Adrenal gland (tissue), 12 donors: Measurements from ENCODE around the gene AGRN. TPM values are rescaled to one million over a fixed set of nuclear protein-coding genes. Genes with fewer than 3 reads are reported as not detected.

Source experiments
- DNase-seq, 7 donors: peaks; one replicate each; pipeline ENCODE4 v3.0.0-alpha.2; 2019 to 2020
- H3K27ac ChIP-seq, 5 donors: fragments of 200-600 bp; sonication (generic) in 4 of 5; 1 replicate in 3 of 5; 2 replicates in 2 of 5; pipeline versions ENCODE4 v1.5.1 to v1.8.0; 2016 to 2020; ENCODE audit warnings: mild to moderate bottlenecking in 1 of 5
- H3K27me3 ChIP-seq: fragments of 200-600 bp; 2 replicates; pipeline ENCODE4 v1.8.0; 2021
- H3K36me3 ChIP-seq, 2 donors: fragments of 200-600 bp; replicated peaks in 1 of 2; 1 replicate in 1 of 2; 2 replicates in 1 of 2; pipeline versions ENCODE4 v1.5.1 to v1.8.0; 2018 to 2022
- H3K4me1 ChIP-seq, 2 donors: fragments of 200-600 bp; replicated peaks in 1 of 2; 1 replicate in 1 of 2; 2 replicates in 1 of 2; pipeline versions ENCODE4 v1.5.1 to v1.8.0; 2018 to 2021
- H3K4me3 ChIP-seq, 4 donors: fragments of 200-600 bp; sonication (generic) in 3 of 4; one replicate each; pipeline ENCODE4 v1.5.1; 2016 to 2018
- H3K9me3 ChIP-seq, 3 donors: fragments of 200-600 bp; sonication (generic) in 1 of 3; replicated peaks in 1 of 3; 1 replicate in 2 of 3; 2 replicates in 1 of 3; pipeline versions ENCODE4 v1.5.1 to v1.8.0; 2016 to 2021
- POLR2A ChIP-seq, 2 donors: fragments of 450-650 bp; IDR thresholded peaks; one replicate each; pipeline ENCODE4 v1.6.1; 2017; ENCODE audit warnings: antibody characterized with exemption in 2 of 2, mild to moderate bottlenecking in 2 of 2, moderate library complexity in 1 of 2
- WGBS, 4 donors: extraction: QIAGEN DNeasy Blood & Tissue Kit in 2 of 4; methylation state at CpG; one replicate each; pipeline versions ENCODE4 v1.1.5 to v1.1.7; 2013 to 2017; 5-methylcytosine and 5-hydroxymethylcytosine counted together
- intact Hi-C, 2 donors: fragments of 100-400 bp; cut with DNase I; formaldehyde crosslinking; loops; one replicate each; pipeline versions ENCODE4 v1.14.1 to v1.15.0; 2022 to 2023
- polyA plus RNA-seq, 3 donors: library from polyadenylated mRNA; stranded (reverse); fragments of 200-250 nt in 2 of 3; fragments of 350-450 nt in 1 of 3; fragmentation: Illumina TruSeq in 1 of 3; extraction: RNeasy Lipid Tissue Mini Kit (QIAGEN cat#74804) in 1 of 3; gene quantifications; one replicate each; pipeline ENCODE4 v1.2.3, GENCODE V29; 2013 to 2014
- total RNA-seq, 9 donors: library from RNA; depleted of rRNA in 4 of 9; stranded (reverse); fragments of >200 nt in 4 of 9; fragments of 120-200 nt in 1 of 9; fragmentation: NEBNext Ultra II Directional in 1 of 9; extraction: Animal tissue kit (Norgen Biotek cat#: 25700) in 1 of 9; gene quantifications; one replicate each; pipeline versions ENCODE4 v1.1.0 to v1.2.4, GENCODE V29; 2013 to 2023
- TF ChIP-seq, protein P1 (sequence below), 6 experiments: fragments of 450-650 bp in 4 of 6; fragments of 200-600 bp in 2 of 6; sonication (generic) in 1 of 6; IDR thresholded peaks; 1 replicate in 5 of 6; 2 replicates in 1 of 6; pipeline versions ENCODE4 v1.5.1 to v1.8.0; 2016 to 2021; ENCODE audit warnings: antibody characterized with exemption in 6 of 6, mild to moderate bottlenecking in 2 of 6, moderate library complexity in 1 of 6
- donor health status: healthy with polysubstance abuse.
- donor health status: Bipolar disorder and iron deficiency.
- donor health status: DM: yes; HTN: yes; CAD: no.
- donor health status: DM: no; HTN: no; CAD: no.
- donor health status: DM: no; HTN: no; CAD: no.
- donor health status: DM: yes; HTN: yes; CAD: no.

The AGRN gene
- total and polyA plus RNA-seq, 12 donors: 2.2 to 27.8 (median 11.8) TPM

DNA sequence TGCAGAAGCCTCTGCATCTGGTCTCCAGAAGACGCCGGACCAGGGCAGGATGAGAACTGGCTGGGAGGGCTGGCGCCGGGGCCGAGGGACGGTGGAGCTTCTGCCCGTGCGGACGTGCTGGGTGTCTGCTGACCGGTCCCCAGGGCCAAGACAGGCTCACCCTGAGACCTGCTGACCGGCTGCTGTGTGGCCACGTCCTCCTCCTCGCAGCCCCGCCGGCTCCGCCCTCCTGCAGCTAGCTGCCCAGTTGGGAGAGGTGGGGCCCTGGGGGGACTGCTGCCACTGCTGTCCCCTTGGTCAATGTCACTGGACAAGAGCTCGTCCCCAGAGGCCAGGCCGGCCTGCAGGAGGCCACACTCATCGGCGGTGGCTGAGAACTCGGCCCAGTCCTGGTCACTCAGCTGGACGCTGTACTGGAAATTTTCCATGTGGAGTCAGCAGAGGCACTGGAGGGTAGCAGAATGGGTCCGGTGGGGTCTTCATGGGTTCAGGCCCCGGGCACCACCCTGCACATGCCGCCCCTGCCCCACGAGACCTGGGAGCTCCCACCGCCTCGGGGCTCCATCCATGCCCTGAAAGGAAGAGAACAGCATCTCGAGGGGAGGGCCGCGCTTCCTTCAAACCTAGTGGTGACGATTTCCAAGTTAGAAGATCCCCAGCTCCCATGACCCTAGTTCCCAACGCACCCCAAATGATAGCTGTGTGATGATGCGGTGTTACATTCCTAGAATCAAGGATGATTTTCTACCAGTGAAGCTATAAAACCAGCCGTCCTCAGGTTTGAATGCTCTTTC is 39.1 kb upstream of the AGRN start:
- H3K4me3 ChIP-seq: no peak overlapping the region
- TF ChIP-seq, protein P1, sequence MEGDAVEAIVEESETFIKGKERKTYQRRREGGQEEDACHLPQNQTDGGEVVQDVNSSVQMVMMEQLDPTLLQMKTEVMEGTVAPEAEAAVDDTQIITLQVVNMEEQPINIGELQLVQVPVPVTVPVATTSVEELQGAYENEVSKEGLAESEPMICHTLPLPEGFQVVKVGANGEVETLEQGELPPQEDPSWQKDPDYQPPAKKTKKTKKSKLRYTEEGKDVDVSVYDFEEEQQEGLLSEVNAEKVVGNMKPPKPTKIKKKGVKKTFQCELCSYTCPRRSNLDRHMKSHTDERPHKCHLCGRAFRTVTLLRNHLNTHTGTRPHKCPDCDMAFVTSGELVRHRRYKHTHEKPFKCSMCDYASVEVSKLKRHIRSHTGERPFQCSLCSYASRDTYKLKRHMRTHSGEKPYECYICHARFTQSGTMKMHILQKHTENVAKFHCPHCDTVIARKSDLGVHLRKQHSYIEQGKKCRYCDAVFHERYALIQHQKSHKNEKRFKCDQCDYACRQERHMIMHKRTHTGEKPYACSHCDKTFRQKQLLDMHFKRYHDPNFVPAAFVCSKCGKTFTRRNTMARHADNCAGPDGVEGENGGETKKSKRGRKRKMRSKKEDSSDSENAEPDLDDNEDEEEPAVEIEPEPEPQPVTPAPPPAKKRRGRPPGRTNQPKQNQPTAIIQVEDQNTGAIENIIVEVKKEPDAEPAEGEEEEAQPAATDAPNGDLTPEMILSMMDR (IDR thresholded peaks at IDR 0.05): no peak
- TF ChIP-seq POLR2A (IDR thresholded peaks at IDR 0.05): no peak
- peaks cover 31% of the 10 kb centered on the region for H3K27me3 ChIP-seq
- no peaks in the 10 kb centered on the region for H3K4me1 ChIP-seq
- no peaks in the 10 kb centered on the region for H3K9me3 ChIP-seq
- no peaks in the 10 kb centered on the region for H3K36me3 ChIP-seq
- no peak for DNase-seq
- intact Hi-C loops: loop anchor here in 1 of 2 donors (10.0 kb wide), 1 partner anchor 314 kb away; no protein-coding TSS in a partner anchor
- WGBS, 4 donors: 62 to 78% (median 75%) methylated on average over 20 to 35 of the region's 35 CpGs
- H3K27ac ChIP-seq: no peak overlapping the region

GRCh38 chr1:981491-981954 is 38.4 kb upstream of the AGRN start:
- TF ChIP-seq, protein P1 (IDR thresholded peaks at IDR 0.05): no peak
- no peak for TF ChIP-seq POLR2A (IDR thresholded peaks at IDR 0.05)
- intact Hi-C loops: loop anchor here in 1 of 2 donors (10.0 kb wide), 1 partner anchor 313 kb away; no protein-coding TSS in a partner anchor
- DNase-seq: no peak
- Histone ChIP-seq H3K9me3 (no peaks in the 10 kb centered on the region), H3K27me3 (peaks cover 25% of the 10 kb centered on the region), H3K4me3 (no peak overlapping the region), H3K36me3 (no peaks in the 10 kb centered on the region), H3K4me1 (no peaks in the 10 kb centered on the region), H3K27ac (no peak overlapping the region)
- 62 to 78% (median 74%) methylated on average over 4 to 21 of the region's 21 CpGs for WGBS, 4 donors

DNA sequence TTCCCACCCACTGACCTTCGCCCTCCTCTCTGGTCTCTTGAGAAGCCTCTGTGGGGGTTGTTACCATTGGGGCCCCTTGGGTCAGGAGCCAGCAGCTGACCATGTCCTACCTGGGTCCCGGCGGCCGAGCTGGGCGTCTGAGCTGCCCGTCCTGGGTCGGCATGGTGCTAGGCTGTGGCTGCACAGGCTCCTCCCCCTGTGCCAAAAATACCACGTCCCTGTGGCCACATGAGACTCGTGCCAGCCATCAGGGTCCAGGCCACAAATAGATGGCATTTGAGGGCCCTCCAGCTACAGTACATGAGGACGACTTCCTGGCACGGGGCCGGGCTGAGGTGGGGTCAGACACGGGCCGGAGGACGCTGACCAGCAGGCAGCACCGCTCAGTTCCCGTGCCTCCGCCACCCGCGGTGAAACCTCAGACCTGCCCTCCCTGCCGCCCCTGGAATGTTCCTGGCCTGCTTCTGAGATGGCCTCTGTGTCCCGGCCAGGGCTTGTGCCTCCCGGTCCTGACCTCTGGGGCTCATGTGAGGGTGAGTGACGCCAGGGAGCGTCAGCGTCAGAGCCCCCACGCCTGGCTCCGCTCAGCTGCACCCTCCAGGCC is 37.9 kb upstream of the AGRN start, which contains the start of gene PERM1:
Gene PERM1 (minus strand): TSS at position 139 of the 604 bp plus-strand sequence. CDS start 1,064 bp downstream, outside the sequence.
- no peak for DNase-seq
- intact Hi-C loops: loop anchor here in 1 of 2 donors (10.0 kb wide), 1 partner anchor 313 kb away; no protein-coding TSS in a partner anchor
- H3K9me3 ChIP-seq: no peaks in the 10 kb centered on the region
- no peak for TF ChIP-seq POLR2A (IDR thresholded peaks at IDR 0.05)
- TF ChIP-seq, protein P1 (IDR thresholded peaks at IDR 0.05): no peak
- H3K27me3 ChIP-seq: peaks cover 25% of the 10 kb centered on the region
- WGBS, 4 donors: 55 to 66% (median 56%) methylated on average over 5 to 28 of the region's 28 CpGs
- H3K4me3 ChIP-seq: no peak within 1 kb of the TSS
- H3K4me1 ChIP-seq: no peaks in the 10 kb centered on the region
- H3K36me3 ChIP-seq: no peaks in the 10 kb centered on the region
- no peak within 1 kb of the TSS for H3K27ac ChIP-seq

GRCh38 chr1:982765-983436 is 37.0 kb upstream of the AGRN start:
- no peaks in the 10 kb centered on the region for H3K36me3 ChIP-seq
- intact Hi-C loops: loop anchor here in 1 of 2 donors (10.0 kb wide), 1 partner anchor 312 kb away; no protein-coding TSS in a partner anchor
- no peak overlapping the region for H3K4me3 ChIP-seq
- no peaks in the 10 kb centered on the region for H3K4me1 ChIP-seq
- H3K9me3 ChIP-seq: no peaks in the 10 kb centered on the region
- H3K27ac ChIP-seq: no peak overlapping the region
- 72 to 80% (median 77%) methylated on average over 12 to 43 of the region's 43 CpGs for WGBS, 4 donors
- TF ChIP-seq POLR2A (IDR thresholded peaks at IDR 0.05): no peak
- TF ChIP-seq, protein P1 (IDR thresholded peaks at IDR 0.05): no peak
- H3K27me3 ChIP-seq: peaks cover 25% of the 10 kb centered on the region
- no peak for DNase-seq
